Fibroblast of the conjunctiva (primary cell): ENCODE results near the gene MEF2D.
A peak's percentile ranks its signal among the peaks of the same experiment; 100 is the strongest.

Experiments
- DNase-seq: peaks from one replicate; pipeline ENCODE4 v3.0.0-alpha.2; 2010; ENCODE audit warnings: low read depth

The MEF2D gene

GRCh38 chr1:156467906-156468305 lies 32.7 kb downstream of the MEF2D start:
- DNase-seq = no peak

- no peak for DNase-seq
Measured at GRCh38 chr1:156467385-156467784, 33.2 kb downstream of the MEF2D start.

- no peak for DNase-seq
Measured at GRCh38 chr1:156465747-156466365, 34.7 kb downstream of the MEF2D start.

GRCh38 chr1:156464825-156465452 lies 35.6 kb downstream of the MEF2D start:
- no peak for DNase-seq

GRCh38 chr1:156464335-156464734 lies 36.2 kb downstream of the MEF2D start:
- no peak for DNase-seq

DNA sequence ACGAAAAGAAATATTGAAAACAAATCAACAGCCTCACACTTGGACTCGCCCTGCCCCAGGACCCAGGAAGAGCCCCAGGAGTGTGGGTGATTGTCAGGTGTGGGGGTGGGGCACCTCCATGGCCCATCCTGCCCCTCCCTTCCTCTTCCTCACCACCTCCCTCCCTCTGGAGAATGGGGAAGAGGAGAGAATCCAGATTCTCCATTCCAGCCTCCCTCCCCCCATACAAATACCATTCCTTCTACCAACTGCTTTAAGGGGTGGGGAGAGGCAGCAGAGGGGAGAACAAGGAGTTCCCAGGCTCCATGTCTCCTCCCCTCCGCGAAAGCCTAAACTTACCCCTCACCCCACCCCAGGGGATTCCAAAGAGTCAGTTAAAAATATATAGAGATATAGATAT lies 36.7 kb downstream of the MEF2D start:
- DNase-seq = no peak

DNA sequence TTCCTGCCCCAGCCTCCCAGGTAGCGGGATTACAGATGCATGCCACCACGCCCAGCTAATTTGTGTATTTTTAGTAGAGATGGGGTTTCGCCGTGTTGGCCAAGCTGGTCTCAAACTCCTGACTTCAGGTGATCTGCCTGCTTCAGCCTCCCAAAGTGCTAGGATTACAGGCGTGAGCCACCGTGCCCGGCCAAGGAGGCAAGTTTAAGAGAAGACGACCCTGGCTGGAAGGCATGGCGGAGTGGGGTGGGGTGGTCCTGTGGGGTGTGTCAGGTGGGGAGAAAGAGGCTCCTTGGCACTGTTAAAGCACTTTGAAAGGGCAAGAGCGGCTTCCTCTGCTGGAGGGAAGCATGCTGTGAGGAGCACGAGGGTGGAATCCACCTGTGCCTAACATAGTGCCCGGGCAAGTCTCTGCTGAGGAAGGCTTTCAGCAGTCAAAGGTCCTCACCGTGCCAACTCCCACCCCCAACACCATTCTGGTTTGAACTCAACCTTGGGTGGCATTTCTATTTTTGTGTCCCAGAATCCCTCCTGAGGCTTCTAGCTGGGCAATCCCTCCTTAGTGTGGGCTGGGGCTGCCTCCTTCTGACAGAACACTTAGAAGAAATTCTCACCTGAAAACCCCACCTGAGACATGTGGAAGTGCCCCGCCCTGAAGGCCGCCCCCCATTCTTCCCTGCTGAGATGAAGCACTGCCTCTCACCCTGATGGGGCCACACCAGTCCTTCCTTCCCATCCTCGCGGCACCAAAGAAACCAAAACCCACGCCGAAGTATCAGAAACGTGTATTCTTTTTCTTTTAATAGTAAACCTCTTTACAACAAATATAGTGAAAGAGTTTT lies 37.4 kb downstream of the MEF2D start:
- no peak for DNase-seq

- no peak for DNase-seq
Measured at GRCh38 chr1:156461781-156462647, 38.6 kb downstream of the MEF2D start.

DNA sequence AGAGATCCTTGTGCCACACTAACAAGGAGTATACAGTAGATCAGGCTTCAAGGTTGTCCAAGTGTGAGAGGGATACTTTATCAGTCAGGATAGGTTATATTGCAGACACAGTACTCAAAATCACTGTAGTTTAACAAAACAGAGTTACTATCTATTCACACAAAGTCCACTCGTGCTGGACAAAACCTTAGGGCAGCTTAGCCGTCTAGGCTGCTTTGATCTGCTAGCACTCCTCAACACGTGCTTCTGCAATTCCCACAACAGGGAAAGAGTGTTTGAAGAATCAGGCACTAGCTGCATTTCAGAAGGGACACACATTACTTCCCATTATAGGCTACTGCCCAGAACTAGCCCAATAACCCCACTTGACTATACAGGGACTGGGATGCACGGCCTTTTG lies 39.5 kb downstream of the MEF2D start:
- DNase-seq = no peak

GRCh38 chr1:156460525-156460924 lies 40.0 kb downstream of the MEF2D start:
- DNase-seq = no peak

- no peak for DNase-seq
Measured at GRCh38 chr1:156458181-156458503, 42.4 kb downstream of the MEF2D start.

DNA sequence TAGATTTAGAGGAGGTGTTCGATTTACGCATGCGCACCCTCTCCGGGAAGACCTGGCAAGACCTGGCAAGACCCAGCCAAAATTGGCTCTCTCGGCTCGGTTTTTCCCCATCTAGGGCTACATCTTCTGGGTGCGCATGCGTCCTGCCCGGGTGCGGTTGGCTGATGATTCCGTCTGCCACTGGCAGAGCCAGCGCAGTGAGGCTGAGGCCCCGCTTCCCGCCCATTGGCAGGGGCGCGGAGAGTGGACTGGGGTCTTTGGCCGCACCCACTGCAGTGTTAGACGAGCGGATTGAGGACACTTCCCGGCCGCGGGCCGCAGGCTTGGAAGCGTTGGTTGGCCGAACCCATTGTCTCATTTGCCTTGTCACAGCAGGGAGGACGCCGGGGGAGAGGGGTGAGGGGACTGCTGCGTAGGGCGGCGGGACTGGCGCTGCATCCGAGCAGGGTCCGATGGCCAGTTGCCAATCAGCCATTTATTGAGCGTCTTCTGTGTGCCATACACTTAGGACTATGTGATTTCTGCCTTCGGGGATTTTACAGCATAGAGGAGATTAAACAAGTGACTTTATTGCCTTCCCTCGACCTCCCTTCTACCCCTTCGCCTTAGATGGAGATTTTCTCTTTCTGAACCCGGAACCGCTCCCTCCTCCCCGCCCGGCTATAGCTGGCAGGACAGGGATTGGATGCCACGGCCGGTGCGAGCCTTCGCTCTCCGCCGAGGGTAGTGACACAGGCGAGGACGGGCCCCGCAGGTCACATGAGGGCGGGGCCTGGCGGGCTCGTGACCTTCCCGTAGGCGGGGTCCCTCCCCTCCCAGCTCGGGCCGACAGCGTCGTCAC lies 43.7 kb downstream of the MEF2D start:
- DNase-seq = peak; percentile 99

GRCh38 chr1:156455362-156455761 lies 45.2 kb downstream of the MEF2D start:
- DNase-seq = no peak

DNA sequence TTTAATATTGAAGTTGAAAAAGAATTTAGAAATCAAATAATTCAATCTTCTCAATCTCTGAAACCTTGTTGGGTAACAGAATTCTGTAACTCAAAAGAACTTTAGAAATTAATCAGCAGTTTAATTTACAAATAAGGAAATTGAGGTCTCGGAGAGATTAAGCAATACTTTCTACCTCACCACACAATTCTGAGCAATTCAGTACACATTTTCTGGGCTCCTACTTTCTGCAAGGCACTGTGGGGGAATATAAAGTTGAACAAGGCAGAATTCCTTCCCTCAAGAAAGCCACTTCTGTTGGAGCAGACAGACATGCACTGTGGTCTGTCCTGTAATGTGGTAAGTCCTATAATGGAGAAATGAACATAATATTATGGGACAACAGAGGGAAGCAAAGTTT lies 47.7 kb downstream of the MEF2D start:
- DNase-seq = no peak

- no peak for DNase-seq
Measured at GRCh38 chr1:156451505-156452160, 48.9 kb downstream of the MEF2D start.

GRCh38 chr1:156448134-156448967 lies 52.2 kb downstream of the MEF2D start:
- DNase-seq = no peak

DNA sequence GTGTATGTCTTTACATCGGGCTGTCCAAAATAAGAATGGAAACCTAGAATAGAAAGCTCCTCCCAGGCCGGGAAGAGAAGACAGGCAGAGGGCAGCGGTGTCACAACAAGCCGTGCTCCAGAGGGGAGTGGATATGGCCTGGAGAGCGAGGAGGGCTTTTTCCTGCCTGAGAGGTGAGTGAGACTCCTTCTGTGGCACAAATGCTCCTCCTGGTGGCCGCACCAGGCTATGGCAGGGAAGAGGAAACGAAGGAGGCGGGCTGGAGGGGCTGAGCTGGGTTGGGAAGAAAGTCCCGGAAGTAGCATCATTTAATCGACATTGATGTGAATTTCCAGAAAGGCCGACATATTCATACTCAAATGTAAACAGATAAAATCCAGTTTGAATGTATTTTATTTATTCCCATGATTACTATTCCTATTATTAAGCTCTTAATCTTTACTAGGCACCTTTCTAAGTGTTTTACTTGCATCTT lies 54.7 kb downstream of the MEF2D start:
- peak; percentile 64 for DNase-seq

DNA sequence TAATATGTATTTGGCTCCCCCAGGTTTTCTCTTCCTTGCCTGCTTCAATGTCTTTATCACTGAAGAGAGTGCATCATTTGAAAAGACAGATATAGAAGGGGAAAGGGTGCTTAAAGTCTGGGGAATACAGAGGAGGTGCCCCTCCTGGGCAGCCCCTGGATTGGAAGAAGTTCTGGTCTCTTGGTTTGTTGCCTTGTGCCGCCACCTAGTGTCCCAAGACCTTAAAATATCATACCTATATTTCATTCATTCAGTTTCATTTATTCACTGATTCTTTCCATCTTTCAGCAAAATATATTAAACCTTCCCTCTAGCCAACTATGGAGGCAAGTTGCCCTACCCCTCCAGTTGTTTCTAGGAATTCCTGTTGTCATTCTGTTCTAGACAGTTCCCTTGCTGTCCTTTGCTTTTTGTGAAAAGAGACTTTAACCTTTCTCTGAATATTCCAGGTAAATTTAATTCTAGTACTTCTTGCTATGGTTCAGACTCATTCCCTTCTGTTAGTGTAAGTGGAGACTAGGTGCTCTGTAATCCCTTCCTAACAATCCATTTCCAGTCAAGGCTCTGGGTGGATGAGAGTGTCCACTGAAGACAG lies 56.1 kb downstream of the MEF2D start:
- no peak for DNase-seq

DNA sequence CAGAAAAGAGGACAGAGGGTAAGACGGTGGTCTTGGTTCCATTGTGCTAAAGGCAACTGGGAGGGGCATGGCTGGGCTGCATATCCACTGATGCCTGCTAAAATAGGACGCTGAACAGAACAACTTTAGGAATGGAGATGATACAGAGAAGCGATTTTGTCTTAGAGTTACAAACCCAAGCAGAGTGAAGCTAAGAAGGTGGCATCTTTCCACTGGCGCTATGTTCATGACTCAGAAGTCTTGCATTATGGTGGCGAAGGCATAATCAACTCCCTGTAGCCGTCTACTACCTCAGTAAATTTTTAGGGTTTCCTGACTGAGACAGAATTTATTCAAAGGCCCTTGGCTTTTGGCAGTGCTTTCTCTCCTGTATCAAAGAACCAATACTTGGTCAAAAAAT lies 57.3 kb downstream of the MEF2D start:
- no peak for DNase-seq
